AG10803 (cell line): ENCODE measurements around the gene TBL2.
"Not testable (repeated sequence)": the region's sequence is repeated elsewhere in the genome, so short reads cannot be mapped to it uniquely, and the experiment has no call there.

Experiments used
- DNase-seq: peaks from one replicate; pipeline ENCODE4 v3.0.0; 2010; ENCODE audit warnings: low read depth
- H3K4me3 ChIP-seq: 2 replicates; pipeline ENCODE4 v1.5.1; 2011; ENCODE audit warnings: mild to moderate bottlenecking, low read length, control low read depth
- CTCF ChIP-seq: conservative IDR thresholded peaks from 2 replicates; pipeline ENCODE4 v1.5.1; 2011; ENCODE audit warnings: mild to moderate bottlenecking, low read length, control low read depth, inconsistent platforms

The TBL2 gene

GRCh38 chr7:73565675-73566340 lies 12.6 kb downstream of the TBL2 start:
- DNase-seq = peak; percentile 27
- H3K4me3 ChIP-seq = peak overlapping the region; percentile 5; the same call in 1 of the 2 replicates
- TF ChIP-seq CTCF = no peak

- TF ChIP-seq CTCF = no peak
- H3K4me3 ChIP-seq = no peak overlapping the region
- peak; percentile 87 for DNase-seq
Observed at GRCh38 chr7:73560109-73560835, 18.1 kb downstream of the TBL2 start.

- no peak for TF ChIP-seq CTCF
- DNase-seq = peak; percentile 50
- peak within 1 kb of the TSS; percentile 88 for H3K4me3 ChIP-seq
Observed at GRCh38 chr7:73557397-73558257, 20.8 kb downstream of the TBL2 start, which contains the start of gene BCL7B. Gene BCL7B, minus strand, starts transcription at chr7:73557690. Its CDS starts 112 bp downstream, at chr7:73557578.

- peak; percentile 92 for DNase-seq
- peak overlapping the region; percentile 88 for H3K4me3 ChIP-seq
- TF ChIP-seq CTCF = no peak
Observed at GRCh38 chr7:73557108-73557396, 21.3 kb downstream of the TBL2 start.

- no peak for TF ChIP-seq CTCF
- peak overlapping the region; percentile 88 for H3K4me3 ChIP-seq
- no peak for DNase-seq
Observed at GRCh38 chr7:73556208-73557107, 21.9 kb downstream of the TBL2 start.

GRCh38 chr7:73555411-73555982 lies 22.9 kb downstream of the TBL2 start:
- peak overlapping the region; percentile 88 for H3K4me3 ChIP-seq
- no peak for TF ChIP-seq CTCF
- DNase-seq = peak; percentile 61

- H3K4me3 ChIP-seq, DNase-seq: not testable (repeated sequence)
Observed at GRCh38 chr7:73550093-73550492, 28.3 kb downstream of the TBL2 start.
